ENCODE measurements around the gene FAM20C. TPM values are rescaled to one million over a fixed set of nuclear protein-coding genes. Genes with fewer than 3 reads are reported as not detected.

Gene FAM20C
- total and polyA plus RNA-seq, 2 of the 8 experiments (the other 6 are each of a cell fraction or from before 2014, with no cell fraction given): 9.5 to 34.8 TPM

- Histone ChIP-seq H3K27ac (ENCODE audit: low read depth, low read length) (no peak overlapping the region), H3K14ac (ENCODE audit: insufficient read length) (no peak overlapping the region), H2BK15ac (ENCODE audit: low read length) (no peak overlapping the region), H3K4me1 (replicated peaks in 1 of 4; ENCODE audit: control insufficient read depth in 3 of 4, insufficient read depth in 4 of 4, low read length in 3 of 4) (peaks cover 0 to 12% (median 8%) of the 10 kb centered on the region in 4 experiments; a peak in 5 of 7 replicates), H3K18ac (ENCODE audit: extremely low read depth, low read length) (no peak overlapping the region), H3K23ac (ENCODE audit: insufficient read length) (no peak overlapping the region), H2AK5ac (ENCODE audit: low read depth, low read length) (no peak overlapping the region), H4K5ac (ENCODE audit: insufficient read length, low read depth, low read length) (no peak overlapping the region), H4K91ac (replicated peaks; ENCODE audit: insufficient read length, low read length) (peak overlapping the region; percentile 10), H2BK5ac (ENCODE audit: low read depth, low read length) (no peak overlapping the region; the same call in 1 of the 2 replicates), H3K36me3 (ENCODE audit: control insufficient read depth in 2 of 4, insufficient read depth in 4 of 4, low read length in 3 of 4) (peaks cover 4 to 8% (median 5%) of the 10 kb centered on the region in 4 experiments), H3K9ac (replicated peaks in 1 of 4; ENCODE audit: extremely low read depth in 1 of 4, low read depth in 3 of 4, low read length in 3 of 4) (no peak overlapping the region), H3K23me2 (ENCODE audit: low read depth, low read length) (no peaks in the 10 kb centered on the region), H3K4me2 (ENCODE audit: insufficient read depth in 1 of 2, low read depth in 2 of 2, low read length in 2 of 2) (no peak overlapping the region), H4K8ac (ENCODE audit: extremely low read depth, insufficient read depth, low read length) (no peak overlapping the region), H2BK12ac (ENCODE audit: low read depth, low read length) (no peak overlapping the region; the same call in 1 of the 2 replicates), H3K27me3 (replicated peaks in 1 of 4; ENCODE audit: control insufficient read depth in 3 of 4, extremely low read depth in 1 of 4, insufficient read depth in 3 of 4, low read length in 3 of 4) (no peaks in the 10 kb centered on the region; a peak in 2 of 7 replicates), H2BK20ac (ENCODE audit: low read length) (no peak overlapping the region), H3K9me3 (ENCODE audit: insufficient read depth in 2 of 2, low read depth in 1 of 2, low read length in 1 of 2) (no peaks in the 10 kb centered on the region), H4K20me1 (replicated peaks in 1 of 2; ENCODE audit: control insufficient read depth in 1 of 2, insufficient read depth in 2 of 2, low read length in 2 of 2) (no peaks in the 10 kb centered on the region), H2BK120ac (replicated peaks; ENCODE audit: low read depth, low read length) (no peak overlapping the region), H3K4me3 (ENCODE audit: extremely low read depth in 1 of 4, insufficient read depth in 2 of 4, low read depth in 3 of 4, low read length in 4 of 4) (no peak overlapping the region), H3K79me2 (ENCODE audit: control insufficient read depth in 1 of 2, insufficient read depth in 2 of 2, low read length in 2 of 2) (no peaks in the 10 kb centered on the region), H2AFZ (ENCODE audit: low read length) (no peak overlapping the region), H3K56ac (replicated peaks; ENCODE audit: insufficient read length, low read depth, low read length) (no peak overlapping the region), H3K4ac (replicated peaks; ENCODE audit: insufficient read length, low read depth, low read length) (no peak overlapping the region), H3K79me1 (ENCODE audit: low read depth, low read length) (no peaks in the 10 kb centered on the region)
- DNase-seq (ENCODE audit: low read depth in 1 of 2, low spot score in 2 of 2) (no peak), FAIRE-seq (no peak)
- ChIA-PET POLR2A (ENCODE audit: partially characterized antibody) (no interaction called here), CTCF (ENCODE audit: partially characterized antibody) (no interaction called here)
- 90% methylated on average over 17 of the region's 22 CpGs; no CpG with 5 or more reads in 1 of the 2 experiments for WGBS, 2 experiments (ENCODE audit: extremely low coverage in 1 of 2, insufficient coverage in 1 of 2, insufficient read length in 1 of 2, insufficient replicate concordance in 2 of 2, low coverage in 1 of 2, low lambda C conversion rate in 2 of 2, missing lambda C conversion rate in 1 of 2)
- TF ChIP-seq ZNF274 (IDR thresholded peaks at IDR 0.05; ENCODE audit: borderline replicate concordance, extremely low read depth, low read length) (no peak), GABPA (IDR thresholded peaks at IDR 0.05; ENCODE audit: borderline replicate concordance, insufficient read depth, low read length) (no peak), TEAD4 (IDR thresholded peaks at IDR 0.05; ENCODE audit: low read depth, low read length) (no peak), EGR1 (IDR thresholded peaks at IDR 0.05; ENCODE audit: borderline replicate concordance, low read depth, low read length) (no peak), YY1 (IDR thresholded peaks at IDR 0.05; ENCODE audit: low read depth, low read length) (no peak), GTF2F1 (IDR thresholded peaks at IDR 0.05; ENCODE audit: borderline replicate concordance, low read depth, low read length) (no peak), E2F6 (IDR thresholded peaks at IDR 0.05) (no peak), RFX5 (IDR thresholded peaks at IDR 0.05; ENCODE audit: borderline replicate concordance, low read depth, low read length) (no peak), SIN3A (conservative IDR thresholded peaks at IDR 0.05 in 1 of 2, IDR thresholded peaks at IDR 0.05 in 1 of 2; ENCODE audit: low read depth in 1 of 2, low read length in 2 of 2) (no peak), SUZ12 (IDR thresholded peaks at IDR 0.05; ENCODE audit: low read length) (no peak), POU5F1 (IDR thresholded peaks at IDR 0.05; ENCODE audit: low read depth, low read length) (no peak), BRCA1 (IDR thresholded peaks at IDR 0.05; ENCODE audit: low read depth, low read length) (no peak), CTBP2 (IDR thresholded peaks at IDR 0.05; ENCODE audit: borderline replicate concordance, insufficient read depth, insufficient read length, low read length) (no peak)
Measured at GRCh38 chr7:143145-143751, 49.1 kb upstream of the FAM20C start.
